ENCODE results near the gene PCK1.
A peak's percentile ranks its signal among the peaks of the same experiment; 100 is the strongest.

Gene PCK1

DNA sequence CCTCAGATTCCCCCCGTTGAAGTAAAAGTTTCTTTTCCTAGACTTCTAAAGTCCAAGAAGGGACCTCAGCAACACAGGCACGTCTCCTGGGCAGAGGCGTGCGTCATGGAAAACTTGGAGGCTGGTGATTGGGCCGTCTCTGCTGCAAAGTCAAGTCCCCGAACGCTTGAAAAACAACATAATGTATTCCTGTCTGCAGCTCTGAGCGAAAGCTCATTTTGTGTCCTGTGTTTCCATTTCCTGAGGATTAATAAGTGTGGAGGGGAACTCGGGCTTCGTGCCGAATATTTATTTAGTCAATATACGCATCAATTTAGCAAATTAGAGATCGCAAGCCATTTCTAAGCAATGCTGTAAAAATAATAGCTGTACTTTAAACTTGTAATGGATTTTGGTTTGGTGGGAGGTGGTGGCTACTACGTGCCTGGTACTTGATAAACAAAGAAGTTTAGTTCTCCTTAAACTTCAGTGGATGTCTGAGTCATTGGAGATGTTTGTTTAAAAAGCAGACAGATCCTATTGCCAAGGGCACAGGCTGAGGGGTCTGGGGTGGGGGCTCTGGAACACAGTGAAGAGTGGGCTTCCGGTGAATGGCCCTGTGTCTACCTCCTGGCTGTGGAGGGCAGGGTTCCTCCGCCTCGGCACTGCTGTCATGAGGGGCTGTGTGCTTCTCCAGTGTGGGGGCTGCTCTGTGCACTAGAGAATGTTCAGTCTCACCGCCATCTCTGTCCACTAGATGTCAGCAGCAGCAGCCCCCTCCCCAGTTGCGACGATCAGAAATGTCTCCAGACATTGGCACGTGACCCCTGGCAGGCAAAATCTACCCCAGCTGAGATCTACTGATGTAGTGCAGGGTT lies 21.8 kb downstream of the PCK1 start:
- no peak for DNase-seq (ENCODE audit: low read depth)
- no peak overlapping the region for H3K4me3 ChIP-seq (ENCODE audit: low read depth, low read length)

GRCh38 chr20:57583289-57584257 lies 22.7 kb downstream of the PCK1 start:
- DNase-seq (ENCODE audit: low read depth): no peak
- no peak for TF ChIP-seq CTCF (IDR thresholded peaks at IDR 0.05; ENCODE audit: insufficient read depth, low read depth, low read length, missing control alignments)
- no peak overlapping the region for H3K4me3 ChIP-seq (ENCODE audit: low read depth, low read length)

More for the DNA sequence above, 21.8 kb downstream of the PCK1 start:
- TF ChIP-seq CTCF (IDR thresholded peaks at IDR 0.05; ENCODE audit: insufficient read depth, low read depth, low read length, missing control alignments): peak; percentile 12

GRCh38 chr20:57584768-57585461 lies 24.0 kb downstream of the PCK1 start:
- no peak for TF ChIP-seq CTCF (IDR thresholded peaks at IDR 0.05; ENCODE audit: insufficient read depth, low read depth, low read length, missing control alignments)
- no peak overlapping the region for H3K4me3 ChIP-seq (ENCODE audit: low read depth, low read length)
- DNase-seq (ENCODE audit: low read depth): no peak

GRCh38 chr20:57585466-57586213 lies 24.7 kb downstream of the PCK1 start:
- H3K4me3 ChIP-seq (ENCODE audit: low read depth, low read length): no peak overlapping the region
- TF ChIP-seq CTCF (IDR thresholded peaks at IDR 0.05; ENCODE audit: insufficient read depth, low read depth, low read length, missing control alignments): no peak
- DNase-seq (ENCODE audit: low read depth): no peak

DNA sequence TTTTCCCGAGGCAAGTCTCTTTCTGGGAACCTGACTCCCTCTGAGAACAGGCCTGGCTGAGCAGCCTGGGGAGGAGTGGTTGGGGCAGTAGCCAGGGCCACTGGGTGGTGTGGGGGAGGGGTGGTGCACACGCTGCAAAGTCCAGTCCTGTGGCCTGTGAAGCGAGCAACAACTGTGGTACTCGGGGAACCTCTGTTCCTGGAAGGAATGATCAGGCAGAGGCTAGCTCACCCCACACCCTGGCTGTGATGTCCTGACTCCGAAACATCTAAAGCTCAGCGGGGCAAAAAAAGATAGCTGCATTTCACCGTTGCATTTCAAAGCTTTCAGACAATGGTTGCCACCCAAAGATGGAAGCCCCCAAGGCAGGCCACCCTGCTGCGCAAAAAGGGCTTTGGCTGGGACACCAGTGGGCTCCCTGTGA lies 25.5 kb downstream of the PCK1 start:
- no peak for DNase-seq (ENCODE audit: low read depth)
- TF ChIP-seq CTCF (IDR thresholded peaks at IDR 0.05; ENCODE audit: insufficient read depth, low read depth, low read length, missing control alignments): no peak
- no peak overlapping the region for H3K4me3 ChIP-seq (ENCODE audit: low read depth, low read length)

GRCh38 chr20:57586943-57587277 lies 26.0 kb downstream of the PCK1 start:
- no peak for DNase-seq (ENCODE audit: low read depth)
- TF ChIP-seq CTCF (IDR thresholded peaks at IDR 0.05; ENCODE audit: insufficient read depth, low read depth, low read length, missing control alignments): no peak
- H3K4me3 ChIP-seq (ENCODE audit: low read depth, low read length): no peak overlapping the region

Measured in GM12865 (cell line).